Gastroesophageal sphincter (tissue), 4 donors: ENCODE data around the gene BPIFA2. TPM values are rescaled to one million over a fixed set of nuclear protein-coding genes. Genes with fewer than 3 reads are reported as not detected.

Experiments used
- ATAC-seq: fragments of 150-250 bp; one replicate; pipeline ENCODE4 v1.9.1; 2016; ENCODE audit warnings: mild to moderate bottlenecking, moderate library complexity
- H3K27ac ChIP-seq, 4 donors: fragments of 200-600 bp; sonication (generic) in 3 of 4; 1 replicate in 3 of 4; 2 replicates in 1 of 4; pipeline ENCODE4 v1.5.1; 2016 to 2019
- H3K27me3 ChIP-seq: fragments of 200-600 bp; sonication (generic); one replicate; pipeline ENCODE4 v1.5.1; 2019
- H3K36me3 ChIP-seq, 2 donors: fragments of 200-600 bp; sonication (generic); one replicate each; pipeline ENCODE4 v1.5.1; 2019; ENCODE audit warnings: control low read depth in 1 of 2
- H3K4me1 ChIP-seq, 3 donors: fragments of 200-600 bp; sonication (generic); 1 replicate in 2 of 3; 2 replicates in 1 of 3; pipeline ENCODE4 v1.5.1; 2016 to 2019; ENCODE audit warnings: control low read depth in 2 of 3
- H3K4me3 ChIP-seq, 2 donors: fragments of 200-600 bp; sonication (generic); one replicate each; pipeline ENCODE4 v1.5.1; 2019; ENCODE audit warnings: mild to moderate bottlenecking in 1 of 2, moderate library complexity in 1 of 2
- H3K9me3 ChIP-seq, 3 donors: fragments of 200-600 bp; sonication (generic); one replicate each; pipeline ENCODE4 v1.5.1; 2017 to 2019; ENCODE audit warnings: control low read depth in 2 of 3
- CTCF ChIP-seq, 4 experiments: fragments of 200-600 bp in 2 of 4; fragments of 450-650 bp in 2 of 4; sonication (generic) in 1 of 4; IDR thresholded peaks; one replicate each; pipeline ENCODE4 v1.5.1; 2017 to 2019; ENCODE audit warnings: antibody characterized with exemption in 4 of 4, mild to moderate bottlenecking in 2 of 4, moderate library complexity in 2 of 4
- EP300 ChIP-seq: sonication (generic); formaldehyde crosslinking; IDR thresholded peaks from one replicate; pipeline ENCODE4 v1.6.1; 2017; ENCODE audit warnings: antibody characterized with exemption, mild to moderate bottlenecking
- POLR2A ChIP-seq, 2 donors: fragments of 450-650 bp; IDR thresholded peaks; one replicate each; pipeline ENCODE4 v1.6.1; 2017; ENCODE audit warnings: antibody characterized with exemption in 2 of 2, mild to moderate bottlenecking in 2 of 2, moderate library complexity in 1 of 2
- POLR2AphosphoS5 ChIP-seq: sonication (generic); formaldehyde crosslinking; IDR thresholded peaks from one replicate; pipeline ENCODE4 v1.6.1; 2017; ENCODE audit warnings: antibody characterized with exemption
- WGBS, 2 donors: methylation state at CpG; one replicate each; pipeline ENCODE4 v1.1.5; 2018; ENCODE audit warnings: low coverage in 1 of 2; 5-methylcytosine and 5-hydroxymethylcytosine counted together
- total RNA-seq, 4 donors: library from RNA; depleted of rRNA; stranded (reverse); fragments of >200 nt; gene quantifications; one replicate each; pipeline ENCODE4 v1.1.0, GENCODE V29; 2016

BPIFA2 gene
- total RNA-seq, 4 donors from 2014 or later = 0.42 to 2.0 TPM; not detected in 2

- H3K27ac ChIP-seq = no peak overlapping the region
- H3K36me3 ChIP-seq = no peaks in the 10 kb centered on the region
- ATAC-seq = no peak
- H3K9me3 ChIP-seq = peaks cover 0 to 14% (median 0%) of the 10 kb centered on the region in 3 donors
- WGBS, 2 donors = 89% methylated on average over 1 of the region's 3 CpGs; no CpG with 5 or more reads in 1 of the 2 donors
- H3K4me3 ChIP-seq = no peak overlapping the region
- H3K27me3 ChIP-seq = no peaks in the 10 kb centered on the region
- no peak for TF ChIP-seq POLR2A (IDR thresholded peaks at IDR 0.05)
- no peak for TF ChIP-seq POLR2AphosphoS5
- no peak for TF ChIP-seq CTCF (IDR thresholded peaks at IDR 0.05)
- no peak for TF ChIP-seq EP300
- H3K4me1 ChIP-seq = no peaks in the 10 kb centered on the region
Measured at GRCh38 chr20:33175123-33175522, 7.2 kb downstream of the BPIFA2 start.

GRCh38 chr20:33176101-33176500 is 8.1 kb downstream of the BPIFA2 start:
- no peak overlapping the region for H3K27ac ChIP-seq
- TF ChIP-seq POLR2A (IDR thresholded peaks at IDR 0.05) (no peak), CTCF (IDR thresholded peaks at IDR 0.05) (no peak), EP300 (no peak), POLR2AphosphoS5 (no peak)
- no peaks in the 10 kb centered on the region for H3K27me3 ChIP-seq
- 14 to 57% methylated on average over 1 of the region's 3 CpGs for WGBS, 2 donors
- no peaks in the 10 kb centered on the region for H3K4me1 ChIP-seq
- ATAC-seq = no peak
- H3K4me3 ChIP-seq = no peak overlapping the region
- no peaks in the 10 kb centered on the region for H3K36me3 ChIP-seq
- peaks cover 0 to 6% (median 0%) of the 10 kb centered on the region in 3 donors for H3K9me3 ChIP-seq

- Histone ChIP-seq H3K27ac (no peak overlapping the region), H3K36me3 (no peaks in the 10 kb centered on the region), H3K27me3 (peaks cover 1% of the 10 kb centered on the region), H3K9me3 (no peaks in the 10 kb centered on the region), H3K4me3 (no peak overlapping the region), H3K4me1 (no peaks in the 10 kb centered on the region)
- TF ChIP-seq CTCF (IDR thresholded peaks at IDR 0.05) (no peak), EP300 (no peak), POLR2AphosphoS5 (no peak)
- no peak for ATAC-seq
- WGBS, 2 donors = 40 to 67% methylated on average over 1 to 8 of the region's 9 CpGs
Measured at GRCh38 chr20:33177866-33178265, 9.9 kb downstream of the BPIFA2 start.

- Histone ChIP-seq H3K4me3 (no peak overlapping the region), H3K27me3 (peaks cover 9% of the 10 kb centered on the region), H3K4me1 (no peaks in the 10 kb centered on the region), H3K9me3 (peaks cover 0 to 6% (median 0%) of the 10 kb centered on the region in 3 donors), H3K27ac (no peak overlapping the region), H3K36me3 (no peaks in the 10 kb centered on the region)
- TF ChIP-seq POLR2A (IDR thresholded peaks at IDR 0.05) (no peak), CTCF (IDR thresholded peaks at IDR 0.05) (no peak), EP300 (no peak), POLR2AphosphoS5 (no peak)
- 62 to 79% methylated on average over 3 to 4 of the region's 6 CpGs for WGBS, 2 donors
- no peak for ATAC-seq
Measured at GRCh38 chr20:33178726-33179125, 10.8 kb downstream of the BPIFA2 start.

- no peak overlapping the region for H3K27ac ChIP-seq
- H3K27me3 ChIP-seq = peaks cover 9% of the 10 kb centered on the region
- H3K4me3 ChIP-seq = no peak overlapping the region
- TF ChIP-seq EP300 (no peak), POLR2AphosphoS5 (no peak), CTCF (IDR thresholded peaks at IDR 0.05) (no peak), POLR2A (IDR thresholded peaks at IDR 0.05) (no peak)
- ATAC-seq = no peak
- peaks cover 0 to 6% (median 0%) of the 10 kb centered on the region in 3 donors for H3K9me3 ChIP-seq
- 89 to 100% methylated on average over 2 to 3 of the region's 5 CpGs for WGBS, 2 donors
- no peaks in the 10 kb centered on the region for H3K4me1 ChIP-seq
- H3K36me3 ChIP-seq = no peaks in the 10 kb centered on the region
Measured at GRCh38 chr20:33180169-33180568, 12.2 kb downstream of the BPIFA2 start.
